Hematopoietic multipotent progenitor cell (in vitro differentiated cells): ENCODE measurements around the gene FBXO3. TPM values are rescaled to one million over a fixed set of nuclear protein-coding genes. Genes with fewer than 3 reads are reported as not detected.

ENCODE experiments used
- DNase-seq, 3 donors: peaks; one replicate each; pipeline ENCODE4 v3.0.0-alpha.2; 2011 to 2015; ENCODE audit warnings: low read depth in 2 of 3, low spot score in 2 of 3
- total RNA-seq: library from RNA; depleted of rRNA; stranded (reverse); fragments of >200 nt; gene quantifications from one replicate; pipeline ENCODE4 v1.2.3, GENCODE V29; 2012

FBXO3 gene
- total RNA-seq, 1 donor, result 19.4 TPM

- DNase-seq, result no peak
These were observed 1.4 kb downstream of the FBXO3 start for GRCh38 chr11:33772870-33773269.

GRCh38 chr11:33772300-33772699 is 2.0 kb downstream of the FBXO3 start:
- no peak for DNase-seq

- DNase-seq, result no peak
These were observed 4.1 kb downstream of the FBXO3 start for GRCh38 chr11:33770236-33770635.

- no peak for DNase-seq
These were observed 4.8 kb downstream of the FBXO3 start for GRCh38 chr11:33769542-33769941.

- DNase-seq, result no peak
These were observed 6.7 kb downstream of the FBXO3 start for GRCh38 chr11:33767624-33768023.

GRCh38 chr11:33766085-33766484 is 8.2 kb downstream of the FBXO3 start:
- no peak for DNase-seq

GRCh38 chr11:33761471-33761870 is 12.8 kb downstream of the FBXO3 start:
- no peak for DNase-seq

- DNase-seq, result no peak
These were observed 20.9 kb downstream of the FBXO3 start for GRCh38 chr11:33753304-33753967.

GRCh38 chr11:33751878-33752277 is 22.4 kb downstream of the FBXO3 start:
- DNase-seq, result no peak

GRCh38 chr11:33747979-33748378 is 26.3 kb downstream of the FBXO3 start:
- no peak for DNase-seq

GRCh38 chr11:33743291-33743690 is 31.0 kb downstream of the FBXO3 start:
- DNase-seq, result no peak

- DNase-seq, result peak in 1 of 3 donors; percentile 66
These were observed 32.0 kb downstream of the FBXO3 start for GRCh38 chr11:33742249-33742851.

- no peak for DNase-seq
These were observed 32.5 kb downstream of the FBXO3 start for GRCh38 chr11:33741806-33742205.

GRCh38 chr11:33737362-33737821 is 36.9 kb downstream of the FBXO3 start:
- DNase-seq, result peak in 1 of 3 donors; percentile 32

- peak; percentile 72 to 89 (median 87) for DNase-seq
These were observed 38.0 kb downstream of the FBXO3 start, which contains the start of gene CD59 for GRCh38 chr11:33736148-33736812. CD59 (minus strand) TSS chr11:33736423; CDS start chr11:33722445, 13,978 bp downstream.

- peak; percentile 31 to 85 (median 68) for DNase-seq
These were observed 38.8 kb downstream of the FBXO3 start for GRCh38 chr11:33735271-33736147.

GRCh38 chr11:33734441-33735270 is 39.7 kb downstream of the FBXO3 start:
- DNase-seq, result no peak

- no peak for DNase-seq
These were observed 40.3 kb downstream of the FBXO3 start for GRCh38 chr11:33733980-33734379.

GRCh38 chr11:33731723-33732531 is 42.4 kb downstream of the FBXO3 start:
- peak in 1 of 3 donors; percentile 32 for DNase-seq
